SK-N-SH (cell line): Measurements from ENCODE around the gene PRLR.

Experiments used
- ELF1 ChIP-seq: IDR thresholded peaks from 2 replicates; pipeline ENCODE4 v1.4.0; 2012
- EP300 ChIP-seq, 2 experiments: IDR thresholded peaks; 2 replicates each; pipeline versions ENCODE4 v1.4.0 to v1.6.1; 2012; ENCODE audit warnings: borderline replicate concordance in 1 of 2, low read depth in 1 of 2, low read length in 1 of 2
- EZH2phosphoT487 ChIP-seq: fragments of 200-600 bp; sonication (generic); IDR thresholded peaks from 2 replicates; pipeline ENCODE4 v1.6.1; 2017; ENCODE audit warnings: low read depth, mixed run types, mild to moderate bottlenecking, antibody characterized with exemption, moderate library complexity, borderline replicate concordance
- JUND ChIP-seq: IDR thresholded peaks from 2 replicates; pipeline ENCODE4 v1.4.0; 2012
- MAX ChIP-seq: IDR thresholded peaks from 2 replicates; pipeline ENCODE4 v1.4.0; 2012; ENCODE audit warnings: low read depth
- MEF2A ChIP-seq: IDR thresholded peaks from 2 replicates; pipeline ENCODE4 v1.4.0; 2012; ENCODE audit warnings: low read depth, borderline replicate concordance
- MXI1 ChIP-seq: IDR thresholded peaks from 2 replicates; pipeline ENCODE4 v1.6.1; 2012; ENCODE audit warnings: mild to moderate bottlenecking, low read depth, low read length, improper control_type of control experiment
- NFIC ChIP-seq: IDR thresholded peaks from 2 replicates; pipeline ENCODE4 v1.4.0; 2012; ENCODE audit warnings: borderline replicate concordance
- TAF1 ChIP-seq: IDR thresholded peaks from 2 replicates; pipeline ENCODE4 v1.6.1; 2012; ENCODE audit warnings: low read depth, mild to moderate bottlenecking, low read length, moderate library complexity, borderline replicate concordance
- TEAD4 ChIP-seq: IDR thresholded peaks from 2 replicates; pipeline ENCODE4 v1.4.0; 2012; ENCODE audit warnings: mild to moderate bottlenecking, borderline replicate concordance; ENCODE audit not compliant: insufficient read depth
- TF ChIP-seq, protein P1 (sequence below): fragments of 200-600 bp; sonication (generic); IDR thresholded peaks from 2 replicates; pipeline ENCODE4 v1.6.1; 2017; ENCODE audit warnings: antibody characterized with exemption, mild to moderate bottlenecking, moderate library complexity
- TF ChIP-seq, protein P2 (sequence below): IDR thresholded peaks from 2 replicates; pipeline ENCODE4; 2012
- TF ChIP-seq, protein P3 (sequence below): fragments of 150-350 bp; IDR thresholded peaks from 2 replicates; pipeline ENCODE4 v1.6.1; 2017; ENCODE audit warnings: antibody characterized with exemption, low read length, low read depth, borderline replicate concordance

- no peak for TF ChIP-seq MXI1
- TF ChIP-seq MEF2A, result no peak
- TF ChIP-seq, protein P1, sequence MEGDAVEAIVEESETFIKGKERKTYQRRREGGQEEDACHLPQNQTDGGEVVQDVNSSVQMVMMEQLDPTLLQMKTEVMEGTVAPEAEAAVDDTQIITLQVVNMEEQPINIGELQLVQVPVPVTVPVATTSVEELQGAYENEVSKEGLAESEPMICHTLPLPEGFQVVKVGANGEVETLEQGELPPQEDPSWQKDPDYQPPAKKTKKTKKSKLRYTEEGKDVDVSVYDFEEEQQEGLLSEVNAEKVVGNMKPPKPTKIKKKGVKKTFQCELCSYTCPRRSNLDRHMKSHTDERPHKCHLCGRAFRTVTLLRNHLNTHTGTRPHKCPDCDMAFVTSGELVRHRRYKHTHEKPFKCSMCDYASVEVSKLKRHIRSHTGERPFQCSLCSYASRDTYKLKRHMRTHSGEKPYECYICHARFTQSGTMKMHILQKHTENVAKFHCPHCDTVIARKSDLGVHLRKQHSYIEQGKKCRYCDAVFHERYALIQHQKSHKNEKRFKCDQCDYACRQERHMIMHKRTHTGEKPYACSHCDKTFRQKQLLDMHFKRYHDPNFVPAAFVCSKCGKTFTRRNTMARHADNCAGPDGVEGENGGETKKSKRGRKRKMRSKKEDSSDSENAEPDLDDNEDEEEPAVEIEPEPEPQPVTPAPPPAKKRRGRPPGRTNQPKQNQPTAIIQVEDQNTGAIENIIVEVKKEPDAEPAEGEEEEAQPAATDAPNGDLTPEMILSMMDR, result no peak
- TF ChIP-seq EZH2phosphoT487, result no peak
- TF ChIP-seq MAX, result no peak
- TF ChIP-seq NFIC, result no peak
- no peak for TF ChIP-seq JUND
- TF ChIP-seq TEAD4, result no peak
- TF ChIP-seq TAF1, result no peak
- TF ChIP-seq, protein P2, sequence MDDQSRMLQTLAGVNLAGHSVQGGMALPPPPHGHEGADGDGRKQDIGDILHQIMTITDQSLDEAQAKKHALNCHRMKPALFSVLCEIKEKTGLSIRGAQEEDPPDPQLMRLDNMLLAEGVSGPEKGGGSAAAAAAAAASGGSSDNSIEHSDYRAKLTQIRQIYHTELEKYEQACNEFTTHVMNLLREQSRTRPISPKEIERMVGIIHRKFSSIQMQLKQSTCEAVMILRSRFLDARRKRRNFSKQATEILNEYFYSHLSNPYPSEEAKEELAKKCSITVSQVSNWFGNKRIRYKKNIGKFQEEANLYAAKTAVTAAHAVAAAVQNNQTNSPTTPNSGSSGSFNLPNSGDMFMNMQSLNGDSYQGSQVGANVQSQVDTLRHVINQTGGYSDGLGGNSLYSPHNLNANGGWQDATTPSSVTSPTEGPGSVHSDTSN, result no peak
- TF ChIP-seq, protein P3, sequence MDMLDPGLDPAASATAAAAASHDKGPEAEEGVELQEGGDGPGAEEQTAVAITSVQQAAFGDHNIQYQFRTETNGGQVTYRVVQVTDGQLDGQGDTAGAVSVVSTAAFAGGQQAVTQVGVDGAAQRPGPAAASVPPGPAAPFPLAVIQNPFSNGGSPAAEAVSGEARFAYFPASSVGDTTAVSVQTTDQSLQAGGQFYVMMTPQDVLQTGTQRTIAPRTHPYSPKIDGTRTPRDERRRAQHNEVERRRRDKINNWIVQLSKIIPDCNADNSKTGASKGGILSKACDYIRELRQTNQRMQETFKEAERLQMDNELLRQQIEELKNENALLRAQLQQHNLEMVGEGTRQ, result no peak
- no peak for TF ChIP-seq ELF1
- TF ChIP-seq EP300 (IDR thresholded peaks at IDR 0.05; ENCODE audit: borderline replicate concordance in 1 of 2, low read depth in 1 of 2, low read length in 1 of 2), result no peak
Measured at GRCh38 chr5:35162848-35163709, 67.2 kb downstream of the PRLR start.
